SU-DHL-6 (cell line): ENCODE measurements around the gene HOMER3.

ENCODE experiments used
- EZH2phosphoT487 ChIP-seq: fragments of 200-600 bp; sonication (generic), shearing (Covaris generic); conservative IDR thresholded peaks from 2 replicates; pipeline ENCODE4 v1.6.1; 2018; ENCODE audit warnings: mild to moderate bottlenecking, antibody characterized with exemption, low read length, moderate library complexity, mixed read lengths
- TF ChIP-seq, protein P1 (sequence below): fragments of 200-600 bp; sonication (generic); IDR thresholded peaks from one replicate; pipeline ENCODE4 v1.5.1; 2017; ENCODE audit warnings: antibody characterized with exemption, mild to moderate bottlenecking, low read length, moderate library complexity; ENCODE audit not compliant: insufficient read depth, poor library complexity, severe bottlenecking

GRCh38 chr19:18969931-18970659 lies 29.1 kb upstream of the HOMER3 start:
- TF ChIP-seq, protein P1, sequence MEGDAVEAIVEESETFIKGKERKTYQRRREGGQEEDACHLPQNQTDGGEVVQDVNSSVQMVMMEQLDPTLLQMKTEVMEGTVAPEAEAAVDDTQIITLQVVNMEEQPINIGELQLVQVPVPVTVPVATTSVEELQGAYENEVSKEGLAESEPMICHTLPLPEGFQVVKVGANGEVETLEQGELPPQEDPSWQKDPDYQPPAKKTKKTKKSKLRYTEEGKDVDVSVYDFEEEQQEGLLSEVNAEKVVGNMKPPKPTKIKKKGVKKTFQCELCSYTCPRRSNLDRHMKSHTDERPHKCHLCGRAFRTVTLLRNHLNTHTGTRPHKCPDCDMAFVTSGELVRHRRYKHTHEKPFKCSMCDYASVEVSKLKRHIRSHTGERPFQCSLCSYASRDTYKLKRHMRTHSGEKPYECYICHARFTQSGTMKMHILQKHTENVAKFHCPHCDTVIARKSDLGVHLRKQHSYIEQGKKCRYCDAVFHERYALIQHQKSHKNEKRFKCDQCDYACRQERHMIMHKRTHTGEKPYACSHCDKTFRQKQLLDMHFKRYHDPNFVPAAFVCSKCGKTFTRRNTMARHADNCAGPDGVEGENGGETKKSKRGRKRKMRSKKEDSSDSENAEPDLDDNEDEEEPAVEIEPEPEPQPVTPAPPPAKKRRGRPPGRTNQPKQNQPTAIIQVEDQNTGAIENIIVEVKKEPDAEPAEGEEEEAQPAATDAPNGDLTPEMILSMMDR, result no peak
- no peak for TF ChIP-seq EZH2phosphoT487
